Activated CD8-positive, alpha-beta memory T cell treated with anti-CD3 and anti-CD28 coated beads for 24 hours (primary cell): Measurements from ENCODE around the gene SIRT7.

ENCODE experiments used
- DNase-seq: peaks from one replicate; pipeline ENCODE4 v3.0.0-alpha.2; 2020

SIRT7 gene

GRCh38 chr17:81885454-81885853, 32.5 kb downstream of the SIRT7 start:
- no peak for DNase-seq

DNA sequence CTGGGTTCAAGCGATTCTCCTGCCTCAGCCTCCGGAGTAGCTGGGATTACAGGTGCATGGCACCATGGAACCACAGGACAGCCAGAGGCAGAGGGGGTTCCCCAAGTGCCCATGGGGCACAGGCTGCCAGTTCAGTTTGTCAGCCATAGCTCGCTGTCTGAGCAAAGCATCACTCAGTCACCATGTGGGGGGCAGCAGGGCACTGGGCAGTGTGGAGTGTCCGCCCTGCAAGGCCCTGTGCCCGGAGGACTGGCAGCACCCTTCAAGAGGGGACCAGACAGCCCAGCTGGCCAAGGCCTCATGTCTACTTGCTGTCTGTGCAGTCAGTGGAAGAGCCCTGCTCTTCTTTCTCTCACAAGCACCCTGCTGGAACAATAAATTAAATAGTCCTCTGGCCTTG, 33.0 kb downstream of the SIRT7 start:
- no peak for DNase-seq

DNA sequence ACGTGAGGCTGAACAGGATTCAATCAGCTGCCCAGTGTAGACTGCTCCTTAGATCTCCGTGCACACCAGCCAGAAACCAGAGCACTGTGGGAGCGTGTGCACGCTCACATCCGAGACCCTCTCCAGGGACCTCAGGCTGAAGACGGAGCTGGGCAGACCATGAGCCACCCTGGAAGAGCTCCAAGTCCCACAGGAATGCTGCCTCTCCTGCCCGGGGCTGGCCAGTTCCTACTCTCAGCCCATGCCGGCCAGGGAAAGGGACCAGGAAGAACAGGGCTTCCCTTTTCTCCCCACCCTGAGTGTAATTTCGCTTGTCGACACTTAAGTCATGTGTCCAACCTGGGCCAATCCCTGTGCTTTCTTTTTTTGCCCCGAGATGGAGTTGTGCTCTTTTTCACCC, 33.5 kb downstream of the SIRT7 start:
- DNase-seq, result no peak

DNA sequence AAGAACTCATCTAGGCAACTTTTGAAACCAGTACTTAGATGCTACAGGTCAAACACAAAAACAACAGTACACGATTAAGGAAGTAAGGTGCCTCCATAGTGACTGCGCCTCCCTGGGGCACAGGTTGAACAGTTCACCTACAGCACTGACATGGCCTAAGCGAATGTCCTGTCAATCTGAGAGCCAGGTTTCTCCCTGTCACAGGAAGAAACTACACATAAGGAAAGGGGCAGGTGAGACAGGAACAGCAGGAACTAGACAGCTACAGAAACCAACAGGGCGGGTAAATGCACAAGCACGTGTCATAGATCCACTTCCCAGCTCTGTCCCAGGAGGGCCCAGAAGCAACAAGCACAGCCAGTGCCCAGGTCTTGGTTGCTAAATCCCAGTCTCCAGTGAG, 38.9 kb downstream of the SIRT7 start:
- DNase-seq, result no peak

DNA sequence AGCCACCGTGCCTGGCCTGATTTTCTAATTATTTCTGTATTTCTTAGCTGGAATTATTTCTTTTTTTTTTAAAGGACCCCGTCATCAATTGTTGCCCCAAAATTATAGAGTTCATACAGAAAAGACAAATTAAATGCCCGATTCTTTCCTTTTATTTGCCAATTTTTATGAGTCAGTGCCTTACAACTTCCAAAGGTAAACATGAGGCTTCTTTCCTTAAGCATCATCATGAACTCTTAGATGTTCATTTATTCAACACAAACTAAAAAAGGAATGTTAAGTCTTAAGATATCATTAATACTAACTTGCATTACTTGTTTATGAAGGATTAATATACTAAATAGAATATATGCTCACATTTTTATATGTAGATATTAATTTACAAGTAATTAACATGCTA, 39.7 kb downstream of the SIRT7 start:
- no peak for DNase-seq

GRCh38 chr17:81877569-81877968, 40.4 kb downstream of the SIRT7 start:
- no peak for DNase-seq

- peak; percentile 97 for DNase-seq
Measured at GRCh38 chr17:81871387-81872230, 46.4 kb downstream of the SIRT7 start.

- DNase-seq, result no peak
Measured at GRCh38 chr17:81870981-81871386, 47.0 kb downstream of the SIRT7 start, which contains the start of gene ARHGDIA. ARHGDIA (minus strand) TSS chr17:81871337; CDS start chr17:81869930, 1,407 bp downstream.

DNA sequence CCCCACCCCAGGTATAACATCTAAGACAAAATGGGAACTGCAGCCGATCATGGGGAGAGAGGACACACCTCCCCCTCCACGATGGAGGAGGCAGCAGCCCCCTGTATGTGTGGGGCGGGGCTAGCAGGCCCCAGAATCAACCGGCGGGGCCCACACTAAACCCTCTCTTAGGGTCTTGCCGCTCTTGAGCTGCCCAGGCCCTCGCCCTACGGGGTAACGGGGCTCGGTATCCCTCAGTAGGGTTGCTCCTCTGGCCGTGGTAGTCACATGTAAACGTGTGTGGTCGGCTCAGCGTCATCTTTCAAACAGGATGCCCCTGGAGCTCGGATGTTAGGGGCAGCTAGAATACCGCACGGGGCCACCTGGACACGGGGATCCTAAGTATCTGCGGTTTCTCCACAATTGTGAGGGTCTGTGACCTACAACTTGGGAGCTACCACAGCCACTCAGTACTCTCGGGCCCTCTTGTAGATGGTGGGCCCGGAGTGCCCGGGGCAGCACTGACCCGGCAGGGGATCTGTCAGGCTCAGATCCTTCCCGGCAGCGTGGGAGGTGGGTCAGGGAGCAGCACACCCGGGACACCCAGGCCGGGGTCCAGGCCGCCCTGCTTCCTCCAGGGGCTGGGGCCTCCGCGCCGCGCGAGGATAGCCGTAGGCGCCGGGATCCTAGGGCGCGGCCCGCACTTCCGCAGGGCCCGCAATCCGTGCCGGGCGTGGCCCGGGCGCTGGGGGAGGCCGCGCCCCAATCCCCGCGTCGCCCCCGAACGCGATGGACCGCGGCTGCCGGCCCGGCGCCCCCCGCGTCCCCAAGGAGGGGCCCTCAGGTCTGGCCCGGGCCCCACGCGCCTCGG, 47.6 kb downstream of the SIRT7 start:
- peak; percentile 83 for DNase-seq

DNA sequence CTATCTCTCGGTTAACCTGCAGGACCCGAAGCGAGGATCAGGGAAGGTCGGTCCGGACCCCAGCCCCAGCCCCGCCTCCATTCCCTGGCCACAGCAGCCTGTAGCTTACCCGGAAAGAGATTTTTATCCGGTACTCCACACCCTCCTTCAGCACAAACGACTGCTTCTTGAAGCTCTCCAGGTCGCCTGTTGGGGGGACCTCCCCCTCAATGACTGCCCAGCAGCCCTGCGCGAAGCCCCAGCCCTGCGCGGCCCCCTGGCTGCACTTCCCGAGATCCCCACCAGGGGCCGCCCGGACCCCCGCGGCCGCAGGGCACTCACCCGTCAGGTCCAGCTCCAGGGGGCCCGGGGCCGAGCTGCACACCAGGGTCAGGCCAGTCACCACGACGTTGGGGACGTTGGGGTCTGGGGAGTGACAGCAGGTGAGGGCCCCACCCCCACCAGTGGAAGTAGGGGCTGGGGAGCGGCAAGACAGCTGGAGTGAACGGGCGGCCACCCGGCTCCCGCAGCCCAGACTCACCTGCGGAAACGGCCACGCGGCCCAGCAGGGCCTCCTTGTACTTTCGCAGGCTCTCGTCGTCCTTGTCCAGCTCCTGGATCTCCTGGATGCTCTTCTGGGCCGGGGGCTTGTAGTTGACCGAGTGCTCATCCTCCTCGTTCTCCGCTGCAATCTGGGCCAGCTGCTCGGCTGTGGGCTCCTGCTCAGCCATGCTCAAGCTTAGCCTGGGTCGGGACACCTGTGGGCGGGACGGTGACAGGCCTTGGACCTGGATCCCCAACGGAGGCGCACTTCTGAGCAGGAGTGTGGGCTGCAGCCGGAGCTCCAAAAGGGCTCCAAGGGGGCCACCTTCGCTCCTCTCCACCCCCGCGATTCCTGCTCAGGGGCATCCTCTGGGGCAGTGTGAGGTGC, 48.5 kb downstream of the SIRT7 start:
- DNase-seq, result peak; percentile 83

DNA sequence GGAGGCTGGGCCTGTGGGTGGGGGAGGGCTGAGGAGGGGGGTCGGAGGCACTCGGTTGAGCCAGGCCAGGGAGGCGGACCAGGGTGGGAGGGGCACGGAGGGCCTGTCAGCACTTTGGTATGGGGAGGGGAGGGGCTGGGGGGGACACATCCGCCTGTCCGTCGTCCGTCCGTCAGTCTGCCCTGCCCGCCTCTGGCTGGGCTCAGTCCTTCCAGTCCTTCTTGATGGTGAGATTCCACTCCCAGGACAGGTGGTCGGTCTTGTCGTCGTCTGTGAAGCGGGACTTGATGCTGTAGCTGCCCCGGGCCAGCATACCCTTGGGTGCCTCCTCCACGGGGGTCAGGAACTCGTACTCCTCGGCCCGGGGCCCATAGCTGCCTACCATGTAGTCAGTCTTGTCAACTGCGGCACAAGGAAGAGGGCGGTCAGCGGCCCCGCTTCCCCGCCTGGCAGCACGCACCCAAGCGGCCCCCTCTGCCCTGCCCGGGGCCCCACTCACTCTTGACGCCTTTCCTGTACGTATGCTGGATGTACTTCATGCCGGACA, 49.2 kb downstream of the SIRT7 start:
- DNase-seq, result no peak

- peak; percentile 66 for DNase-seq
Measured at GRCh38 chr17:81867991-81868673, 49.8 kb downstream of the SIRT7 start.

DNA sequence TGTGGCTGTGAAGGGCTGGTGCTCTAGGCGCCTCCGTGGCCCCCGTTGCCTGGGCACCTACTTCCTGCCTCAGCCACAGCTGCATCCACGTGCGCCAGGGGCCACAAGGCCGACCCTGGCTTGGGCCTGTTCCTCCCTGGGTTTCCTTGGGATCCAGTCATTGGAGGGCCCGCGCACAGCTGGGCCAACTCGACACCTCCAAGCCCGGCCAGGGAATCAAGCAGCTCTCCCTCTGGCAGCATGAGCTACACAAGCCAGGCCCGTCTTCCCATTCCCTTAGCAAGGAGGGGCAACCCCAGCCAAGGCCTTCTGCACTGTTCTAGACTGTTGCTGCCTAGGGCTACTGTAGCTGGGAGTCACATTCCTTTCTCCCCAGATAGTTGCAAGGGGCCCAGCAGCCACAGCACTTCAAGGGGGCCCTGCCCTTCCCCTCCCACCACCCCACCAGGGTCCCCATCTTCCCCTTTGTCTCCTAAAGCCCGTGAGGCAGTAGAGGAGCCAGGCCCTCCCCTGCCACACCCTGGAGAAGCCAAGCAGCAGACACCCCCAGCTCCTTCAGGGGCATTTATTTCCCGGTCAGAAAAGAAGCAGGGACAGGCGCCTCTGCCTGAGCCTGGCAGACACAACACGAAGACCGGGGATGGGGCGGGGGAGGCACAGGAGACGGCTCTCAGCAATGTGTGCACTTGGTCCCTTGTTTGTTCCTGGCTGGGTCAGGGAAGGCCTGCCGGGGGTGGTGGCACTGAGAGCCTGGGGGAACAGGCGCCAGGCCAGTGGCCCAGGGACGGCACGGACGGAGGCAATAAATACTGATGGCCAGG, 50.6 kb downstream of the SIRT7 start:
- peak; percentile 79 for DNase-seq

DNA sequence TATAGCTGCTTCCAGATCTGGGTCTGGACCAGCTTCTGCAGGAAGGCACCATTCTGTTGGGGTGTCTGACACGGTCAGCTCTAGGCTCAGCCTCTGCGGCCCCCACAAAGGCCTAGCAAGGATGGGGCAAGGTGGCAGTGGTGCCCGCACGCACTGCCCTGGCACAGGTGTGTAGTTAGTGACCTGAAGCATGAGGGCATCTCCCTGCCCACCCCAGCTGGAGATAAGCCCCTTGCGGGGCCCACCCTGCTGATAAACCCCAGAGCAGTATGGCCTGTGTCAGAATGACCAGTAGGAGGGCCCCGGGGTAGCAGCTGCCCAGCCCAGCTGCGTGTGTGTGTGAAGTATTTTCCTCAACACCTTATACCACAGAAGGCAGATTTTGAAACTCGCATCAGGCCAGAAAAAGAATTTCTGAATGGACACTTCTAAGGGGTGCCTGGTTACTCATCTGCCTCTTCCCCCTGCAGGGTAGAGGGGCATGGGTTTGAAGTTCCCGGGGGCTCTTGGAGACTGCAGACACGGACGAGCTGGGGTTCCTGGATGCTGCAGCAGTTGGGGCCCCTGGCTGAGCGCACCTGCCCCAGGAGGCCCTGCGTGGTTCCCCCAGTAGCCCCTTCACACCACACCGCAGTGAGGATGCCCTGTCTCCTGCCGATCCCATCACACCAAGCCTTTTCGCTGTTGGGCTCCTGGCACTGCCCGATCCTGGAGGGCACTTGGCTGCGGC, 51.4 kb downstream of the SIRT7 start:
- DNase-seq, result peak; percentile 76

- DNase-seq, result peak; percentile 70
Measured at GRCh38 chr17:81865733-81866439, 52.1 kb downstream of the SIRT7 start.

- DNase-seq, result no peak
Measured at GRCh38 chr17:81865358-81865732, 52.6 kb downstream of the SIRT7 start.

DNA sequence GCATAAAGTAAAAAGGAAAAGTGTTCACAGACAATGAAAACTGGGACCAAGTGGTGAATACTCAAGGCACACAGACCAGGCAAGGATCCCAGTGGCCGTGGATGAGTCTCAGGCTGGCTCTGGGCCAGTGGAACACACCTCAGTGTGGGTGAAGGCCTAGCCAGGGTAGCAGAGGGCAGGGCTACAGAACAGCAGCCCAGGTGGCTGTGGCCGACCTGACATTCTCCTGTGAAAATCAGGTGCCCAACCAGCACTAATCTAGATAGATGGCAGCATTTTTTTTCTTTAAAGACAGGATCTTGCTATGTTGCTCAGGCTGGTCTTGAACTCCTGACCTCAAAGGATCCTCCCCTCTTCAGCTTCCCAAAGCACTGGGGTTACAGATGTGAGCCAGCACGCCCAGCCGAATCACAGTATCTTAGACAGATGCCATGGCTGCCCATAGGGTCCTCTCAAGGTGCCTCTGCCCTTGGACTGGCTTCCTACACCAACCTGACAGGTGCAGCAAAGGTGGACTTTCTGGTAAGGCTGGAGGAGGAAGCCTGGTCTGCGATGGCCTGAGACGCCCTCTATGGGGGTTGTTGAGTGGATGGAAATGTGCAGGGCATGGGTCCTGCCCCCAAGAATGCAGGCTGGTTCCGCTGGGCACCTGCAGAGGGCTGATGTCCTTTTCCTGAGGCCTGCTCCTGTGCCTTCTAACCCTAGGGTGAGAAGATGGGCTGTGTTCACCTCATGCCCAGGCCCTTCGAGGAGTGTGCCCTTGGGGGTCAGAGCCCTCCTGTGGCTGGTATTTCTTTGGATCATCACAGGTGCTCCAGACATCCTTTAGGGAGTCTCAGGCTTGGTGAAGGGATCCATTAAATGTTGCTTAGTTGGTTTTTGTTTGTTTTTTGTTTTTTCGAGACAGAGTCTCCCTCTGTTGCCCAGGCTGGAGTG, 53.9 kb downstream of the SIRT7 start:
- no peak for DNase-seq

DNA sequence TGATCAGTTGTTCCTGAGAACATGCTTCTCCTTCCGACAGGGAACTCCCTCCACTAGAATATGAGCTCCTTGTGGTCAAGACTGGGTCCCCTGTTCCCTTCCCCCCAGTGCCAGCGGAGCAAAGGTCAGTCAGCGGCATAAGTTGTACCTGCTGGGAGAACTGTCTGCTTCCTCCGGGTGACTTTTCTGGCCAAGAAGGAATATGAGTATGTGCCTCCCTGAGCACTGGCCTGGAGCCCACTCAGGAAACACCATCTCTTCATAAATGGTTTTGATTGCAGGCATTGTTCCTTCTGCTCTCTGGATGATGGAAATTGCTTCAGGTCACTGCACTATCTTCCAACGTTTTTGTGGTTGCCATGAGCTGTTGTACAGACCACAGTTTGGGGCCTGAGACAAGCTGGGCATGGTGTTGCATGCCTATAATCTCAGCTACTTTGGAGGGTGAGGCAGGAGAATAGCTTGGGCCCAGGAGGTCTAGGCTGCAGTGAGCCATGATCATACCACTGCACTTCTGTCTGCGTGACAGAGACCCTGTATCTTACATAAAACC, 54.8 kb downstream of the SIRT7 start:
- DNase-seq, result no peak
